GM23338 (cell line): ENCODE results near the gene C11orf65. TPM values are rescaled to one million over a fixed set of nuclear protein-coding genes. Genes with fewer than 3 reads are reported as not detected.

Experiments
- ATAC-seq: fragments of 200-7000 bp; cut with Tn5 transposase; 3 replicates; pipeline ENCODE4 v1.9.1; 2020
- DNase-seq: peaks from one replicate; pipeline ENCODE4 v3.0.0-alpha.2; 2015; ENCODE audit warnings: low spot score
- H2AFZ ChIP-seq: fragments of 200-600 bp; sonication (generic); 2 replicates; pipeline ENCODE4 v1.8.0; 2016; ENCODE audit warnings: antibody characterized with exemption, mild to moderate bottlenecking, moderate library complexity
- H3F3A ChIP-seq: fragments of 200-600 bp; sonication (generic); replicated peaks from 2 replicates; pipeline ENCODE4 v1.8.0; 2017; ENCODE audit warnings: antibody characterized with exemption, mixed run types, low read depth
- H3K27ac ChIP-seq: fragments of 200-600 bp; sonication (generic); 2 replicates; pipeline ENCODE4 v1.6.1; 2016; ENCODE audit warnings: low read depth
- H3K27me3 ChIP-seq: fragments of 200-600 bp; sonication (generic); 2 replicates; pipeline ENCODE4 v1.8.0; 2016; ENCODE audit warnings: mild to moderate bottlenecking, mixed run types, moderate library complexity; ENCODE audit not compliant: insufficient read depth
- H3K36me3 ChIP-seq: fragments of 200-600 bp; sonication (generic); 2 replicates; pipeline ENCODE4 v1.8.0; 2016; ENCODE audit warnings: mild to moderate bottlenecking; ENCODE audit not compliant: insufficient read depth
- H3K4me1 ChIP-seq: fragments of 200-600 bp; sonication (generic); 2 replicates; pipeline ENCODE4 v1.8.0; 2016; ENCODE audit warnings: mild to moderate bottlenecking, moderate library complexity; ENCODE audit not compliant: insufficient read depth
- H3K4me2 ChIP-seq: fragments of 200-600 bp; sonication (generic); 2 replicates; pipeline ENCODE4 v1.7.1; 2017; ENCODE audit warnings: mixed run types
- H3K4me3 ChIP-seq: fragments of 200-600 bp; sonication (generic); 2 replicates; pipeline ENCODE4 v1.6.1; 2016; ENCODE audit warnings: mixed run types
- H3K79me2 ChIP-seq: fragments of 200-600 bp; sonication (generic); replicated peaks from 2 replicates; pipeline ENCODE4 v1.8.0; 2017; ENCODE audit warnings: mild to moderate bottlenecking; ENCODE audit not compliant: insufficient read depth
- H3K9me2 ChIP-seq: fragments of 200-600 bp; sonication (generic); 2 replicates; pipeline ENCODE4 v1.8.0; 2017; ENCODE audit not compliant: insufficient read depth
- H4K20me1 ChIP-seq: fragments of 200-600 bp; sonication (generic); replicated peaks from 2 replicates; pipeline ENCODE4 v1.8.0; 2017; ENCODE audit warnings: mild to moderate bottlenecking; ENCODE audit not compliant: insufficient read depth
- H3K27ac Mint-ChIP-seq: 2 replicates; pipeline ENCODE4 v1.8.0; 2020; ENCODE audit warnings: inconsistent platforms, mild to moderate bottlenecking, moderate library complexity, mixed read lengths
- H3K27me3 Mint-ChIP-seq: 3 replicates; pipeline ENCODE4 v1.8.0; 2022; ENCODE audit warnings: low read depth, mild to moderate bottlenecking, moderate library complexity, mixed read lengths, inconsistent platforms; ENCODE audit not compliant: insufficient read depth, poor library complexity
- H3K36me3 Mint-ChIP-seq: 3 replicates; pipeline ENCODE4 v1.8.0; 2021; ENCODE audit warnings: low read depth, mild to moderate bottlenecking, inconsistent platforms, moderate library complexity, mixed read lengths
- H3K4me1 Mint-ChIP-seq: 3 replicates; pipeline ENCODE4 v1.8.0; 2020; ENCODE audit warnings: mild to moderate bottlenecking, inconsistent platforms, mixed read lengths
- H3K4me3 Mint-ChIP-seq: 3 replicates; pipeline ENCODE4 v1.8.0; 2021; ENCODE audit warnings: moderate library complexity, mild to moderate bottlenecking, inconsistent platforms, mixed read lengths
- H3K9me3 Mint-ChIP-seq: 3 replicates; pipeline ENCODE4 v1.8.0; 2020; ENCODE audit warnings: moderate library complexity, mild to moderate bottlenecking, inconsistent platforms, mixed read lengths
- CREB1 ChIP-seq: fragments of 250-450 bp; sonication (Bioruptor Pico); IDR thresholded peaks from 2 replicates; pipeline ENCODE4 v1.5.0; 2020; ENCODE audit warnings: low read depth, mild to moderate bottlenecking, moderate library complexity
- CTCF ChIP-seq, 2 experiments: fragments of 200-600 bp in 1 of 2; sonication (generic) in 1 of 2; conservative IDR thresholded peaks; 2 replicates each; pipeline versions ENCODE4 v1.5.1 to v1.6.1; 2016 to 2017; ENCODE audit warnings: antibody characterized with exemption in 2 of 2, low read depth in 2 of 2, mild to moderate bottlenecking in 2 of 2, moderate library complexity in 1 of 2
- EZH2 ChIP-seq: fragments of 200-600 bp; sonication (generic); IDR thresholded peaks from one replicate; pipeline ENCODE4 v1.8.0; 2017; ENCODE audit warnings: antibody characterized with exemption, mild to moderate bottlenecking, low read depth; ENCODE audit not compliant: unreplicated experiment
- EZH2phosphoT487 ChIP-seq: fragments of 200-600 bp; sonication (generic); IDR thresholded peaks from one replicate; pipeline ENCODE4 v1.8.1; 2018; ENCODE audit warnings: antibody characterized with exemption; ENCODE audit not compliant: unreplicated experiment
- JUNB ChIP-seq: IDR thresholded peaks from one replicate; pipeline ENCODE4 v1.6.1; 2016; ENCODE audit warnings: antibody characterized with exemption; ENCODE audit not compliant: unreplicated experiment
- NANOG ChIP-seq: IDR thresholded peaks from 2 replicates; pipeline ENCODE4 v1.6.1; 2016; ENCODE audit warnings: antibody characterized with exemption, borderline replicate concordance
- POLR2AphosphoS5 ChIP-seq: IDR thresholded peaks from 2 replicates; pipeline ENCODE4 v1.6.1; 2016; ENCODE audit warnings: antibody characterized with exemption, low read depth
- STAT1 ChIP-seq: IDR thresholded peaks from one replicate; pipeline ENCODE4 v1.6.1; 2016; ENCODE audit warnings: antibody characterized with exemption; ENCODE audit not compliant: unreplicated experiment
- ZNF114 ChIP-seq: fragments of 250-450 bp; sonication (Bioruptor Pico); IDR thresholded peaks from 2 replicates; pipeline ENCODE4 v1.5.0; 2020; ENCODE audit warnings: mild to moderate bottlenecking, moderate library complexity
- ZNF331 ChIP-seq: fragments of 250-450 bp; sonication (Bioruptor Pico); IDR thresholded peaks from 2 replicates; pipeline ENCODE4 v1.5.0; 2020; ENCODE audit warnings: low read depth, mild to moderate bottlenecking, moderate library complexity
- polyA plus RNA-seq: library from polyadenylated mRNA; unstranded; fragments of >200 nt; fragmentation: Nextera tagmentation; extraction: Ambion mirVana; gene quantifications from 2 replicates; pipeline ENCODE4 v1.2.1, GENCODE V29; 2016
- total RNA-seq: library from RNA; depleted of rRNA; stranded (reverse); fragments of >200 nt; shearing (Covaris generic); gene quantifications from 2 replicates; pipeline ENCODE4 v1.2.3, GENCODE V29; 2014
- TF ChIP-seq, protein P1 (sequence below): fragments of 250-450 bp; sonication (Bioruptor Pico); IDR thresholded peaks from 2 replicates; pipeline ENCODE4 v1.5.0; 2020; ENCODE audit warnings: mild to moderate bottlenecking, moderate library complexity
- TF ChIP-seq, protein P2 (sequence below): IDR thresholded peaks from 2 replicates; pipeline ENCODE4 v1.6.1; 2016; ENCODE audit warnings: antibody characterized with exemption

Gene C11orf65
- total and polyA plus RNA-seq, 2 experiments from 2014 or later, result 0.21 to 1.7 TPM

DNA sequence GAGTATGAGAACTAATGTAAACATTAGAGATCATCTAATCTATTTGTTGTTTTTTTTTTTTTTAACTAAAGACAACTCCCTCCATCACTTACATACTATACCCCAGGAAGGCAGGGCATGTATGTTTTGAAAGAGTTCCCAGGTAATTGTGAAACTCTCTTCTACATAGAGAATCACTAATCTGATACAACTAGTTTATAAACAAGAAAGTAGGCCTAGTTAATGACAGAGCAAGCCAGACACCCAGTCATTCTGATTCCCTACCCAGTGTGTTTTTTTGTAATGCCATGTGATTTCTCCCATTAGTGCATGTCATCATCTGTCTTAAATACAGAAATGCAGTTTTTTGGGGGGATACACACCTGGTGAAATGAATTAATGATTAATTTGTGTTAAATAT is 120.9 kb downstream of the C11orf65 start:
- H3K27ac Mint-ChIP-seq, result no peak overlapping the region
- H3K27me3 ChIP-seq, result no peaks in the 10 kb centered on the region
- no peak overlapping the region for H3K4me3 Mint-ChIP-seq
- no peaks in the 10 kb centered on the region for H4K20me1 ChIP-seq
- DNase-seq, result no peak
- no peaks in the 10 kb centered on the region for H3K9me2 ChIP-seq
- H3K4me2 ChIP-seq, result no peak overlapping the region
- H3K36me3 Mint-ChIP-seq, result peaks cover 3% of the 10 kb centered on the region; the same call in 2 of the 3 replicates
- no peaks in the 10 kb centered on the region for H3K4me1 ChIP-seq
- no peaks in the 10 kb centered on the region for H3K79me2 ChIP-seq
- H3K9me3 Mint-ChIP-seq, result no peaks in the 10 kb centered on the region
- no peak overlapping the region for H3K4me3 ChIP-seq
- no peak for TF ChIP-seq CREB1
- no peaks in the 10 kb centered on the region for H3K27me3 Mint-ChIP-seq
- H3K4me1 Mint-ChIP-seq, result no peaks in the 10 kb centered on the region
- ATAC-seq, result no peak
- H2AFZ ChIP-seq, result no peak overlapping the region
- H3F3A ChIP-seq, result no peaks in the 10 kb centered on the region
- H3K36me3 ChIP-seq, result peaks cover 9% of the 10 kb centered on the region; the same call in 1 of the 2 replicates
- no peak overlapping the region for H3K27ac ChIP-seq

DNA sequence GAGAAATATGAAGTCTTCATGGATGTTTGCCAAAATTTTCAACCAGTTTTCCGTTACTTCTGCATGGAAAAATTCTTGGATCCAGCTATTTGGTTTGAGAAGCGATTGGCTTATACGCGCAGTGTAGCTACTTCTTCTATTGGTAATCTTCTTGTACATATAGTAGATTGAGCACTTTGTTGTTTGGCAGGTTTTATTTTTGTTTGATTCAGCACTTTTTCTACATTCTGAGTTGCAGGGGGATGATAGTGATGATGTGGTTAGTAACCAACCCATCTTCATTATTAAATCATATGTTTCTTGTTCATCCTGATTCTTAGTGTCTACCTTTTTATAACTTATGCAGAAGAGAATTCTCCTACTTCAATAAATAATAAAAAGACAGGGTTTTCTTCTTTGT is 121.6 kb downstream of the C11orf65 start:
- Histone ChIP-seq H3K36me3 (peaks cover 9% of the 10 kb centered on the region; the same call in 1 of the 2 replicates), H3K27ac (no peak overlapping the region), H3K4me2 (no peak overlapping the region), H3K79me2 (no peaks in the 10 kb centered on the region), H3K4me3 (no peak overlapping the region), H4K20me1 (no peaks in the 10 kb centered on the region), H3K27me3 (no peaks in the 10 kb centered on the region), H3K4me1 (peaks cover 3% of the 10 kb centered on the region; the same call in 1 of the 2 replicates), H2AFZ (no peak overlapping the region), H3F3A (no peaks in the 10 kb centered on the region), H3K9me2 (no peaks in the 10 kb centered on the region)
- H3K27ac Mint-ChIP-seq, result no peak overlapping the region
- H3K4me3 Mint-ChIP-seq, result no peak overlapping the region
- H3K36me3 Mint-ChIP-seq, result peaks cover 3% of the 10 kb centered on the region; the same call in 2 of the 3 replicates
- peaks cover 4% of the 10 kb centered on the region for H3K4me1 Mint-ChIP-seq
- H3K9me3 Mint-ChIP-seq, result no peaks in the 10 kb centered on the region
- DNase-seq (no peak), ATAC-seq (no peak)
- no peaks in the 10 kb centered on the region for H3K27me3 Mint-ChIP-seq
- no peak for TF ChIP-seq NANOG
- TF ChIP-seq ZNF331, result no peak
- TF ChIP-seq EZH2, result no peak
- TF ChIP-seq STAT1, result no peak
- no peak for TF ChIP-seq POLR2AphosphoS5
- no peak for TF ChIP-seq ZNF114
- TF ChIP-seq CTCF (conservative IDR thresholded peaks at IDR 0.05; ENCODE audit: low read depth in 2 of 2), result no peak
- no peak for TF ChIP-seq JUNB
- TF ChIP-seq EZH2phosphoT487, result no peak
- TF ChIP-seq CREB1, result no peak
- TF ChIP-seq, protein P1, sequence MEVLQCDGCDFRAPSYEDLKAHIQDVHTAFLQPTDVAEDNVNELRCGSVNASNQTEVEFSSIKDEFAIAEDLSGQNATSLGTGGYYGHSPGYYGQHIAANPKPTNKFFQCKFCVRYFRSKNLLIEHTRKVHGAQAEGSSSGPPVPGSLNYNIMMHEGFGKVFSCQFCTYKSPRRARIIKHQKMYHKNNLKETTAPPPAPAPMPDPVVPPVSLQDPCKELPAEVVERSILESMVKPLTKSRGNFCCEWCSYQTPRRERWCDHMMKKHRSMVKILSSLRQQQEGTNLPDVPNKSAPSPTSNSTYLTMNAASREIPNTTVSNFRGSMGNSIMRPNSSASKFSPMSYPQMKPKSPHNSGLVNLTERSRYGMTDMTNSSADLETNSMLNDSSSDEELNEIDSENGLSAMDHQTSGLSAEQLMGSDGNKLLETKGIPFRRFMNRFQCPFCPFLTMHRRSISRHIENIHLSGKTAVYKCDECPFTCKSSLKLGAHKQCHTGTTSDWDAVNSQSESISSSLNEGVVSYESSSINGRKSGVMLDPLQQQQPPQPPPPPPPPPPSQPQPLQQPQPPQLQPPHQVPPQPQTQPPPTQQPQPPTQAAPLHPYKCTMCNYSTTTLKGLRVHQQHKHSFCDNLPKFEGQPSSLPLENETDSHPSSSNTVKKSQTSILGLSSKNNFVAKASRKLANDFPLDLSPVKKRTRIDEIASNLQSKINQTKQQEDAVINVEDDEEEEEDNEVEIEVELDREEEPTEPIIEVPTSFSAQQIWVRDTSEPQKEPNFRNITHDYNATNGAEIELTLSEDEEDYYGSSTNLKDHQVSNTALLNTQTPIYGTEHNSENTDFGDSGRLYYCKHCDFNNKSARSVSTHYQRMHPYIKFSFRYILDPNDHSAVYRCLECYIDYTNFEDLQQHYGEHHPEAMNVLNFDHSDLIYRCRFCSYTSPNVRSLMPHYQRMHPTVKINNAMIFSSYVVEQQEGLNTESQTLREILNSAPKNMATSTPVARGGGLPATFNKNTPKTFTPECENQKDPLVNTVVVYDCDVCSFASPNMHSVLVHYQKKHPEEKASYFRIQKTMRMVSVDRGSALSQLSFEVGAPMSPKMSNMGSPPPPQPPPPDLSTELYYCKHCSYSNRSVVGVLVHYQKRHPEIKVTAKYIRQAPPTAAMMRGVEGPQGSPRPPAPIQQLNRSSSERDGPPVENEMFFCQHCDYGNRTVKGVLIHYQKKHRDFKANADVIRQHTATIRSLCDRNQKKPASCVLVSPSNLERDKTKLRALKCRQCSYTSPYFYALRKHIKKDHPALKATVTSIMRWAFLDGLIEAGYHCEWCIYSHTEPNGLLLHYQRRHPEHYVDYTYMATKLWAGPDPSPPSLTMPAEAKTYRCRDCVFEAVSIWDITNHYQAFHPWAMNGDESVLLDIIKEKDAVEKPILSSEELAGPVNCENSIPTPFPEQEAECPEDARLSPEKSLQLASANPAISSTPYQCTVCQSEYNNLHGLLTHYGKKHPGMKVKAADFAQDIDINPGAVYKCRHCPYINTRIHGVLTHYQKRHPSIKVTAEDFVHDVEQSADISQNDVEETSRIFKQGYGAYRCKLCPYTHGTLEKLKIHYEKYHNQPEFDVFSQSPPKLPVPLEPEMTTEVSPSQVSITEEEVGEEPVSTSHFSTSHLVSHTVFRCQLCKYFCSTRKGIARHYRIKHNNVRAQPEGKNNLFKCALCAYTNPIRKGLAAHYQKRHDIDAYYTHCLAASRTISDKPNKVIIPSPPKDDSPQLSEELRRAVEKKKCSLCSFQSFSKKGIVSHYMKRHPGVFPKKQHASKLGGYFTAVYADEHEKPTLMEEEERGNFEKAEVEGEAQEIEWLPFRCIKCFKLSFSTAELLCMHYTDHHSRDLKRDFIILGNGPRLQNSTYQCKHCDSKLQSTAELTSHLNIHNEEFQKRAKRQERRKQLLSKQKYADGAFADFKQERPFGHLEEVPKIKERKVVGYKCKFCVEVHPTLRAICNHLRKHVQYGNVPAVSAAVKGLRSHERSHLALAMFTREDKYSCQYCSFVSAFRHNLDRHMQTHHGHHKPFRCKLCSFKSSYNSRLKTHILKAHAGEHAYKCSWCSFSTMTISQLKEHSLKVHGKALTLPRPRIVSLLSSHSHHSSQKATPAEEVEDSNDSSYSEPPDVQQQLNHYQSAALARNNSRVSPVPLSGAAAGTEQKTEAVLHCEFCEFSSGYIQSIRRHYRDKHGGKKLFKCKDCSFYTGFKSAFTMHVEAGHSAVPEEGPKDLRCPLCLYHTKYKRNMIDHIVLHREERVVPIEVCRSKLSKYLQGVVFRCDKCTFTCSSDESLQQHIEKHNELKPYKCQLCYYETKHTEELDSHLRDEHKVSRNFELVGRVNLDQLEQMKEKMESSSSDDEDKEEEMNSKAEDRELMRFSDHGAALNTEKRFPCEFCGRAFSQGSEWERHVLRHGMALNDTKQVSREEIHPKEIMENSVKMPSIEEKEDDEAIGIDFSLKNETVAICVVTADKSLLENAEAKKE, result no peak
- TF ChIP-seq, protein P2, sequence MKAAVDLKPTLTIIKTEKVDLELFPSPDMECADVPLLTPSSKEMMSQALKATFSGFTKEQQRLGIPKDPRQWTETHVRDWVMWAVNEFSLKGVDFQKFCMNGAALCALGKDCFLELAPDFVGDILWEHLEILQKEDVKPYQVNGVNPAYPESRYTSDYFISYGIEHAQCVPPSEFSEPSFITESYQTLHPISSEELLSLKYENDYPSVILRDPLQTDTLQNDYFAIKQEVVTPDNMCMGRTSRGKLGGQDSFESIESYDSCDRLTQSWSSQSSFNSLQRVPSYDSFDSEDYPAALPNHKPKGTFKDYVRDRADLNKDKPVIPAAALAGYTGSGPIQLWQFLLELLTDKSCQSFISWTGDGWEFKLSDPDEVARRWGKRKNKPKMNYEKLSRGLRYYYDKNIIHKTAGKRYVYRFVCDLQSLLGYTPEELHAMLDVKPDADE, result no peak
